ENCODE data around the gene PTPRG. TPM values are rescaled to one million over a fixed set of nuclear protein-coding genes. Genes with fewer than 3 reads are reported as not detected.
A peak's percentile ranks its signal among the peaks of the same experiment; 100 is the strongest.

The PTPRG gene
- polyA plus RNA-seq, 3 donors: 76.9 to 94.9 (median 92.1) TPM

DNA sequence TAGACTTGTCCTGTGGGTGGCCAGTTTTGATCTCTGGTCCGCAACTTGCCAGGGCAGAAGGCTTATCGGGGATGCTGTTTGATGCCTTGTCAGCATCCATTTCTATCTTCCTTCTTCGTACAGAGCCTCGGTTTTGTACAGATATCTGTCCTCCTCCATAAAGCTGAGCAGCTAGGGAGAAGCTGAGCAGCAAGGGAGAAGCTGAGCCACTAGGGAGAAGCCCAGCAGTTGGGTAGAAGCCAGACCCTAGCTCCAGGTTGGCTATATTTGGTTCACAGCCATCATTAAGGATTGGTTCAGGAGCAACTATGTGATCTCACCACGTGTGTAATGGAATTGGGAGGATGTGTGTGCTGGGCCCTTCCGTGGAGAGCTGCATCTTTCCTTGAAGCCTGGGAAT is 46.7 kb downstream of the PTPRG start:
- no peak for DNase-seq (ENCODE audit: extremely low read depth in 1 of 11, low read depth in 9 of 11, low spot score in 4 of 11)

GRCh38 chr3:61608711-61609110 is 47.3 kb downstream of the PTPRG start:
- no peak for DNase-seq (ENCODE audit: extremely low read depth in 1 of 11, low read depth in 9 of 11, low spot score in 4 of 11)

DNA sequence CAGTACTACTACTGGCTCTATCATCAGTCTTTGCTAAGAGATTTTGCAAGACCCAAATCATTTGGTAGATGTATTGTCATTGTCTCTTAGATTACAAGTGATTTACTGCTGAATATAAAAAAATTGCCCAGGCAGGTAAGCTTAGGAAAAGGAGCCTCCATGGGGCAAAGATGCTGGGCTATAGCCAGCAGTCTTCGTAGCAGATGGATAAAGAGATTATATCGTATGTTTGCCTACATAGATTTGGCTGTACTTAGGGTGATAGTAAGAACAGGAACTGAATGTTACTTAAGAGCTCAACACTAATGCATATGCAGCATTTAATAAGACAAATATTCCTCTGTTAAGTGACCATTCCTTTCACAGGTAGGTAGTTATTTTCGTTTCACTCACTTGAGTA is 48.9 kb downstream of the PTPRG start:
- no peak for DNase-seq (ENCODE audit: extremely low read depth in 1 of 11, low read depth in 9 of 11, low spot score in 4 of 11)

GRCh38 chr3:61612211-61613194 is 51.1 kb downstream of the PTPRG start:
- DNase-seq (ENCODE audit: extremely low read depth in 1 of 11, low read depth in 9 of 11, low spot score in 4 of 11): no peak

DNA sequence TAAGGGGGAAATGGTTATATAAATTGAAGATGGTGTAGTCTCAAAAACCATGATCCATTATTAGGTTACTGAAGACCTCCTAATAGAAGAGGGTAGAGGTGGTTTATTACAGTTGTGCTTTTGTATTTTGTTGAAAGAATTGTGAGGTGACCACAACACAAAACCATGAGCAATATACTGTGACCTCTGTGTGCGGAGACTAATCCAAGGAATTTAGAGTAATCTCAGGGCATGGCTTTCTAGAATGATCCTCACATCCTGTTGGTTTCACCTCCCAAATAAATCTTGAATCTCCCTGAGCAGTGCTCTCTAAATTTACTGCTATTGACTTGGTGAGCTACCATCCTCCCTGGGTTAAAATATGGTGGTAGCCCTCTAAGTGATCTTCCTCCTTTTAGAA is 52.3 kb downstream of the PTPRG start:
- no peak for DNase-seq (ENCODE audit: extremely low read depth in 1 of 11, low read depth in 9 of 11, low spot score in 4 of 11)

DNA sequence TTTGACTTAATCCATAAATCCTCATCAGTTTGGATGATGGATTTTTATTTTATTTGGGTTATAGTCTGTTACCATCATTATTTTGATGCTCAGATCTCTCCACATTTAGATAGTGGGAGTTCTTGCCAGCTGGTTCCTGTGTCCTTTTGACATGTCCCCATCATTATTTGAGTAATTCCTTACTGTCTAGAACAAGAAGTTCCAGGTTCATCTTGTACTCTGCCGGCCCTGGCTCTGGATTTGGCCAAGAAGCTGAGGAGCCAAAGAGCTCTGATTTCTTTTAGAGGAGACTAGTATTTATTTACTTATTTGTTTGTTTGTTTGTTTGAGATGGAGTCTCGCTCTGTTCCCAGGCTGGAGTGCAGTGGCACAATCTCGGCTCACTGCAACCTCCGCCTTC is 54.3 kb downstream of the PTPRG start:
- DNase-seq (ENCODE audit: extremely low read depth in 1 of 11, low read depth in 9 of 11, low spot score in 4 of 11): no peak

DNA sequence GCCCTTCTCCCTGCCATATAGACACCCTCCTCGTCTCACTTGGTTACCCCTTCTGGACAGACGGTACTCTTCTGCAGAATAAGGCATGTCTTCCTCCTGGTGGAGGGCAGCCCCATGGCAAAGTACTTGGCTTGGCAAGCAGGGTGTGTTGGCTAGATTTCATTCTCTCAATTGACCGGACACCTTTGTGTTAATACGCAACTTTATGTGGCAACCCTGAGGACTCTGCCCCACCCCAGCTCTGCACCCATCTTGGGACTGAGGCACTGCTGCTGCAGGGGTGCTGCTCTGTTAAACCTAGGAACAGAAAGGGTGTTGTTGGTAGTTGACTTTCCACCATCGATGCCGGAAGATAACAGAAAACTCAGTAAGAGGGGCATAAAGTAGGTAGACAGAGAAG is 55.2 kb downstream of the PTPRG start:
- no peak for DNase-seq (ENCODE audit: extremely low read depth in 1 of 11, low read depth in 9 of 11, low spot score in 4 of 11)

- DNase-seq (ENCODE audit: extremely low read depth in 1 of 11, low read depth in 9 of 11, low spot score in 4 of 11): peak in 4 of 11 donors; percentile 14 to 51 (median 37)
These were observed 55.7 kb downstream of the PTPRG start for GRCh38 chr3:61617041-61617440.

DNA sequence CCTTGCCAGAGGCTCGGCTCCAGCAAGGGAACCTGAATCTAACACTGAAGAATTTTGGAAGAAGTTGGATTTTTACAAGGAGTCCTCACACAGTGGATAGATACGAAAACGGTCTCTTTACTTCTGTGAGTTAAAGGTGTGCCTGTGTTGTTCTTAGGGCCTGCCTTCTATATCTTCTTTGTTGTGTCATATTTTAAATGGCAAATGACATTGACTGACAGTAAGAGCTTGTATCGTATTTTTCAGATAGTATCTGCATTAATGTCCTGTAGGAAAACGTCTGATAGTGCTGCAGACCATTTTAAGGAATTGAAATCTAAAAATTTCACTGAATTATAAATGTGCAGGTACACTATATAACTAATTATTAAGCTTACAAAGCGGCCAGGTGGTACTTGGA is 56.3 kb downstream of the PTPRG start:
- DNase-seq (ENCODE audit: extremely low read depth in 1 of 11, low read depth in 9 of 11, low spot score in 4 of 11): no peak

DNA sequence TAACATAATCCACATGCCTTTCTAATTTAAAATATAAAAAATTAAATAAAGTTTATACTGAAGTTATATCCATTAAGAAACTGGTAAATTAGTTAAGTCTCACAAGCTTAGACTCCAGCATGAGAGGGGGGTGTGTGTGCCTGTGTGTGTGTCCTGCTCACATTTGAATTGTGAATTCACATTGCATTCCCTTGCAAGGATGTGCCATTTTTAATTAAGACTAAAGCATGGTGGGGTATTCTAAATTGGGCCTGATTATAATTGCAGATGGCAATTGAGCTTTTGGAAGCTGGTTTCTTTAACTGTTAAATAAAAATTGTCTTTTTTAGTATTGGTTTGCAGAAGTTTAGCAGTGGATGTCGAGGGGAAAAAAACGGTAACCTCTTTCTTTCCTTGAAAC is 56.9 kb downstream of the PTPRG start:
- DNase-seq (ENCODE audit: extremely low read depth in 1 of 11, low read depth in 9 of 11, low spot score in 4 of 11): no peak

DNA sequence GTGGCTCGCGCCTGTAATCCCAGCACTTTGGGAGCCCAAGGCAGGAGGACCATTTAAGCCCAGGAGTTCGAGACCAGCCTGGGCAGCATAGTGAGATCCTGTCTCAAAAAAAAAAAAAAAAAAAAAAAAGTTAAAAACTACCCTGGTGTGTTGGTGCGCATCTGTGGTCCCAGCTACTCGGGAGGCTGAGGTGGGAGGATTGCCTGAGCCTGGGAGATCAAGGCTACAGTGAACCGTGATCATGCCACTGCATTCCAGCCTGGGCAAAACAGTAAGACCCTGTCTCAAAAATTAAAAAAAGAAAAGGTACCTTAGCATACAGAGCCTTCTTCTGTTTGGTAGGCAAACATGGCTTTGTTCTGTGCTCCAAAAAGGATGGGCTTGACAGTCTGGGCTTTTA is 57.5 kb downstream of the PTPRG start:
- DNase-seq (ENCODE audit: extremely low read depth in 1 of 11, low read depth in 9 of 11, low spot score in 4 of 11): no peak

GRCh38 chr3:61620073-61620472 is 58.7 kb downstream of the PTPRG start:
- no peak for DNase-seq (ENCODE audit: extremely low read depth in 1 of 11, low read depth in 9 of 11, low spot score in 4 of 11)

- DNase-seq (ENCODE audit: extremely low read depth in 1 of 11, low read depth in 9 of 11, low spot score in 4 of 11): no peak
These were observed 62.9 kb downstream of the PTPRG start for GRCh38 chr3:61624300-61624699.

- DNase-seq (ENCODE audit: extremely low read depth in 1 of 11, low read depth in 9 of 11, low spot score in 4 of 11): no peak
These were observed 64.1 kb downstream of the PTPRG start for GRCh38 chr3:61625429-61625828.

DNA sequence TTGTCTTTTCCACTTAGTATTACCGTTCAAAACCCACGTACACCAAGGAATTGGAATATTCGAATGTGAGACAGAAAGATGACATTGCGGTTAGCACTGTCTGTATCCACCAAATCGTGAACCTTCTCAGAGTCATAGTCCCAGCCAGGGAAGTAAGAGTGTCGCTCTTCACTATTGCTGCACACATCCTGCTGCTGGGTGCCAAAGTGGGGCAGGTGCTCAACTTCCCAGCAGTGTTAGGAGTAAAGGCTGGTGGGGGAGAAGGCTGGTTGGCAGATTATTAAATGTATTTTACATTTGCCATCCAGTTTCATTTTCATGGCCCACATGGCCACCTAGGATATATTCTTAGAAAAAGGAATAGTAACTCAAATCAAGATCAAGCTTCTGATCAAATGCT is 65.1 kb downstream of the PTPRG start:
- DNase-seq (ENCODE audit: extremely low read depth in 1 of 11, low read depth in 9 of 11, low spot score in 4 of 11): no peak

GRCh38 chr3:61627768-61628185 is 66.4 kb downstream of the PTPRG start:
- peak in 3 of 11 donors; percentile 12 to 36 (median 20) for DNase-seq (ENCODE audit: extremely low read depth in 1 of 11, low read depth in 9 of 11, low spot score in 4 of 11)

DNA sequence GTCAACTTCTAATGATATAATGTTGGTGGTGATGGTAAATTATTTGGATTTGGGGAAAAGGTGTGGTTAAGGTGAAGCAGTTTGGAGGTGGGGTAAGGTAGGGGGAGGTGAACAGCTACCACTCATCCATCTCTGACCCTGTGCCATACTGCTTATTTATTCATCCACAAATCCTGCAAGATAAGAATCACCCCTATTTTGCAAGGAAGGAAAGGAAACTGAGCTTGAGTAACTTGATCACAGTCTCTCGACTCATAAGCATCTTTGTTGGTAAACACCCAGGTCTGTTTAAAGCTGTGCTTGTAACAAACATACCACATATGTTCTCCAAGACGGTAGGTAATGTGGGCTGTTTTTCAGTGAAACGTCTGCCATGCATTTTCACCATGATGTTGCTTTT is 67.3 kb downstream of the PTPRG start:
- no peak for DNase-seq (ENCODE audit: extremely low read depth in 1 of 11, low read depth in 9 of 11, low spot score in 4 of 11)

DNA sequence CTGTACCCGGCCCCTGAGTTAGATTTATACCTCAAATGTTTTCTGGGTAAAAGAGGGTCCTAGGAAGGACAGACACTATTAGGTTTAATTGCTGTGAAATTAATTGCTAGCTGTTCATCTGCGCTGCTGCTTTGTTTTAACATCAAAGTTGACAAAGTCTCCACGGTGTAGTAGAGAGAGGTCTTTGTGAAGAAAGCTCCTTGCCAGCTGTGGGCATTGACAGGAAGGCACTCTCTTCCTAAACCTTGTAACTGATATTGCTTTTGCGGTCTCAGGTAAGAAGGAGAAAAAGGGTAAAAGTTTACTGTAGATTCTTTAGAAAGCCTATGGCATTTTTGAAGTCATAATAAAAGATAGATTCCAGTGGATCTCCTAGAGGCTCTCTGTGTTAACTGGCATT is 68.1 kb downstream of the PTPRG start:
- DNase-seq (ENCODE audit: extremely low read depth in 1 of 11, low read depth in 9 of 11, low spot score in 4 of 11): no peak

DNA sequence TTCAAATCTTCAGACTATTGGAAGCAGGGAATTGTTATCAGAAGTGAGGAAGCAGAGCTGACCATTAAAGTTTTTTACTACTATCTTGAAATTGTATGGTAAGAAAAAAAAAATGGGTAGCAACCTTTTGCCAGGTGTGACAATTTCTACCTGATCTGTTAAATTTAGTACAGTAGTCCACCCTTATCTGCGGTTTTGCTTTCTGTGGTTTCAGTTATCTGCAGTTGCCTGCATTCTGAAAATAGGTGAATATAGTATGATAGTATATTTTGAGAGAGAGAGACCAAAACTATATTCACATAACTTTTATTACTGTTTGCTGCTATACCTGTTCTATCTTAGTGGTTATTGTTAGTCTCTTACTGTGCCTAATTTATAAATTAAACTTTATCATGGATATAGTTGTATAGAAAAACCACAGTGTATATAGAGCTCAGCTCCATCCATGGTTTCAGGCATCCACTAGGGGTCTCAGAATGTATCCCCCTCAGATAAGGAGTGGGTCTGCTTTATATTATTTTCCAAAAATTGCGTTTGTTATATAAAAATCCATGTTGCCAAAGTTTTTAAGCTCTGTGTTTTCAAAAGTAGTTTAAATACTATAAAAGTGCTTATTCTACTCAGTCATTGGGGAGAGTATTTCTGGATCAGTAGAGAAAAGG is 69.9 kb downstream of the PTPRG start:
- no peak for DNase-seq (ENCODE audit: extremely low read depth in 1 of 11, low read depth in 9 of 11, low spot score in 4 of 11)

DNA sequence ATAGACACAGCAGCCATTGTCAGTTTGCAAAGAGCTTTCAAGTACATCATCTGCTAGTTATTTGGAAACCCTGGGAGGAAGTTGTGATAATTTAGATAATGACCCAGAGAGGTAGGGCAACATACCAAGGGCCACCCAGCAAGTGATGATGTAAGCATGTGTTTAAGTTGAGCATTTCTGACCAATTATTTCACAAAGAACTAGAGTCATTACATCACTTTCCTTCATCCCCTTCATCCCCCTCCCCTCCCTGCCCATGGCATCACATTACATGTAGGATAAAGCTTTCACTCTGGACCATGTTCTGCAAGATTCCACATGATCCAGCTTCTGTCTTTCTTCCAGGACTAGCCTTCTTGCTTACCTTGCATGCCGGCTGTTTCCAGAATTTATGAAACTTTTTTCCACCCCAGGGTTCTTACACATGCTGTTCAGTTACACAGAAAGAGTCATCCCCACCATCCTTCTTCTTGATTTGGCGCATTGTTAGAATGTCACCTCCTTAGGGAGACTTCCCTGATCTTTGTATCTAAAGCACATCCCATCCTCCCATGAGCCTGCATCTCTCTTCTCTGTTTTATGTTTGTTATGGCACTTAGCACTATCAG is 71.3 kb downstream of the PTPRG start:
- DNase-seq (ENCODE audit: extremely low read depth in 1 of 11, low read depth in 9 of 11, low spot score in 4 of 11): no peak

Data from renal cortex interstitium (tissue), 11 donors.